GM21381 (cell line): ENCODE data around the gene PREX1.

Experiments
- ATAC-seq: cut with Tn5 transposase; IDR thresholded peaks from one replicate; pipeline ENCODE4 v1.9.1; 2021; ENCODE audit warnings: mild to moderate bottlenecking, moderate library complexity; ENCODE audit not compliant: unreplicated experiment

Gene PREX1

GRCh38 chr20:48626938-48627736 is 200.7 kb downstream of the PREX1 start:
- ATAC-seq = no peak

DNA sequence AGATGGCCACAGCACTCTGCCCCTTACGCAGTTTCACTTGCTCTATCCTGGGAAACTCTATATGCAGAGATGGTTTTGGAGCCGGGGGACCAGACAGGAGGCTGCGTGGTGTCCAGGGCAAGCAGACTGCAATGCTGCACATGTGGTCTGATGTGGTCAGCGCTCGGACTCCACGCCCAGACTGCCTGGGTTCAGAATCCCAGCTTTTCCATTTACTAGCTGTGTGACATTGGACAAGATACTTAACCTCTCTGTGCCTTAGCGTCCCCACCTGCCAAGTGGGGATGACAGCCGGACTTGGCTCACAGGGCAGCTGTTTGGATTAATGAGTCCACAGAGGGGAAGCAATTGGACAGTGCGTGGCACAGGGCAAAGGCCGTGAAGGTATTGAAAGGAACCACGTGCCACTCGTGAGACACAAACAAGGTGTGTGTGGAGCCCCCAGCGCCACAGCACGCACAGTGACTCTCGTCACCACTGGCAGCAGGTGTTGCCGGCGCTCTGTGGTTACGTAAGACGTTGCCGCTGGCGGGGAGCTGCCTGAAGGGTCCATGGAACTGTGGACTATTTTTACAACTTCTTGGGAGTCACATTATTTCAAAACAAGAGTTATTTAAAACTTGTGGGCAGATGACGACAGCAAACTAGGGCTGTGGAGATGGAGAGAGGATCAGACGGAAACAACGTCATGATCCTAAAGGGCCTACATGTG is 201.4 kb downstream of the PREX1 start:
- ATAC-seq = no peak

- no peak for ATAC-seq
These were observed 202.5 kb downstream of the PREX1 start for GRCh38 chr20:48625136-48625900.

DNA sequence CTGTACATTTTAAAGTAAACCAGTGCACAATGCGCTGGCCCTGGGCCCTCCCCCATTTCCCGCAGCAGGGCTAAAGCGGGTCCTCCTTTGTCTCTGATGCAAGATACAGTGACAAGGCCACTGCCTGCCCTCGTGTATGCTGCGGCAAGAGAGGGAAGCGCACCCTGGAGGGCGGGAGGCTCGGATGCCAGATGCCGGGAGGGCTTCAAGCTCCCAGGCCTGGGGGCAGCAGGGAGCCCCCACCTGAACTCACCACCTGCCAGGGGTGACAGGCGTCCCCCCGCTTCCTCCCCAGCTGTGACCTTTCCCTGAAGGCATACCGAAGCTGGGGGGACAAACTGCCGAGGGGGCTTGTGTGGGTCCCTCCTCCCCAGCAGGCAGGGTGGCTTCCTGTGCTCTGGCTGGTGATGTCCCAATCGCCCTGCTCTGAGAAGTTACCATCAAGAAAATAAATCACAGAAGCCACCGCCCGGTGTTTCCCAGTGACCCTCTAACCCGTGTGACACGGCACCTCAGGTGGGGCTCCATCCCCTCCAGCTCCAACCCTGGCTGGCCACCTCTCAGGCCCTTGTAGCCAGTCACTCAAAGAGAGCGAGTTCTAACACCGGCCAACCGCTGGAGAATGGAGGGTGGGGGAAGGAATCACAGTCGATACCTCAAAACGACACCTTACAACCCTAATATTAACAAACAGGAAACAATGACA is 203.3 kb downstream of the PREX1 start:
- no peak for ATAC-seq

- ATAC-seq = no peak
These were observed 203.9 kb downstream of the PREX1 start for GRCh38 chr20:48623906-48624265.

GRCh38 chr20:48623176-48623905 is 204.5 kb downstream of the PREX1 start:
- ATAC-seq = no peak

DNA sequence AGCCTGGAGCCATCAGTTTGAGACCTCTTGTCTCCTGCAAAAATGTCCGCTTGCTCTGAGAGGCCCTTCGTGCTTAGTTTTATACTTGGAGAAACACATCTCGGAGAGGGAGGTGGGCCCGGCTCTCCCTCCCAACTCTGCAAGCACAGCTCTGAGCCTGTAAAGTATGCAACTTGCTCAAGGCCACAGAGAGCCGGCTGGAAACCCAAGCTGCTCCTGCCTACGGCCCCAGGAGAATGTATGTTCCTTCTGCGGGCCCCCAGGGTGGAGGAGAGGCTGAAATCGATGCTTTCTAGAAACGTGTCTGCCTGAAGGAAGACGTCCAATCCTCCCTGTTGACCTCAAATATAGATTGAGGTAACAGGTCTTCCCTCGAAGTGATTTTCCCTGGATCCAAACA is 205.4 kb downstream of the PREX1 start:
- no peak for ATAC-seq

DNA sequence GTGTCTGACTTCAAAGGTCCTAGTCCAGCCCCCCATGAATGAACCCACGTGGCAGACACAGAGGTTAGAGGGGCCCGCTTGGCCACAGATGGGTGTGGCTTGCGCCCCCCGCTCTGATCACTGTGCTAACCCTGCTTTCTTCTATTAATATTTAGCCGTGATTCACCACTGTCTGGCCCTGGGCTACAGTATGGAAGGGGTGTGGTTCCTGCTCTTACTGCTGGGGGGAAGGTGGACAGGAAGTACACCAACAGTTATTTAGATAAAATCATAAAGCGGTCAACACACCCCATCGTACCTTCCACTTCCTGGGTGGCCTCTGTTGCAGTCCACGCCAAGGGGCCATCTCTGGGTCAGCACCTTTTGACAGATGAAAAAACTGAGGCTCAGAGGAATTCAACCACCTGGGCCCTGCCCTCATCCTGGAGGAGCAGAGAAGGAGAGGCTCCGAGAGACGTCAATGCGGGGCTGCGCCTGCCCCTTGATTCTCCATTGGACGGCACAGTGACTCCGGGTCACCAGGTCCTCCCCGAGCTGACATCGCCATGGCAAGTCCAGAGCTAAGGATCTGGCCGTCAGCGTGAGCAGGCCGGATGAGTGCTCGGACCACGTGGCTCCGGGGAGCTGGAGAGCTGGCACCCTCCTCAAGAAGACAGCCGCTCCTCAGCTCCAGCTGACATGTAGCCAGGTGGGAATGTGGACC is 206.3 kb downstream of the PREX1 start:
- ATAC-seq = no peak

GRCh38 chr20:48620507-48621375 is 207.1 kb downstream of the PREX1 start:
- no peak for ATAC-seq

- ATAC-seq = no peak
These were observed 207.7 kb downstream of the PREX1 start for GRCh38 chr20:48620154-48620506.

DNA sequence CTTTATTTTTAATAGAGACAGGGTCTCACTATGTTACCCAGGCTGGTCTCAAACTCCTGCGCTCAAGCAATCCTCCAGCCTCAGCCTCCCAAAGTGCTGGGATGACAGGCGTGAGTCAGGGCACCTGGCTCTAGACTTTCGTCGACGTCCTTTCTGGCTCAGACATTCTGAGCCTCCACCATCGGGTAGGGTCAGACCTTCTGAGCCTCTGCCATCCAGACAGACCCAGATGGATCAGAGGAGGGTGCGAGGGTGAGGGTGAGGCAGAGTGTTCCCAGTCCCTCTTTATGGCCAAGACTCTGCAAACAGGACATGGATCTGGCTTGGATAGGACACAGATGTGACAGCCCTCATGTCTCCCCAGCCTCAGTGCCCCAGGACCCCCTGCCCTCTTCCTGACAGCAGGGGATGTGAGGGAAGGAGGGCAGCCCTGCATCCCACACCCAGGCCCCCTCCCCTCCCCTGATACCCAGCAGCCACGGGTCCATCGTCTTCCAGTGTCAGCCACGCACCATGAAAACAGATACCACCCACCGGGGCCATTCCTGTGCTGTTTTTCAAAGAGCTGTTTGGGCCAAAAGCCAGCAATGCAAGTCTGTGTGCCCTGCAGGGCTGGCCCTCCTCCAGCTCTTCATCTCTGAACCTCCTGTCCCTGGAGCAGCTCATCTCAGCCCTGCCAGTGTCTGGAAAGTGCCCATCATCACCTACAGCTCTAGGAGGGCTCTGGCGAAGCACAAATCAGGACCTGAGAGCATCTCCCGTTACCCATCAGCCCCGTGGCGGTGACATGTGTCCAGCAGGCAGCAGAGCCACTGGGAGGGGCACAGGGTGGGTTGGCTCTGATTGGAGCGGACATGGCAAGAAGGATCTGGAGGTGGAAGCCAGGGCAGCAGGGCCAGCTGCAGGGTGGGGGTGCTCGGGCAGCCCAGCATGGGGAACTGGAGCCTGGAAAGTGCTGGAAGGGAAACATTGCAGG is 208.4 kb downstream of the PREX1 start:
- ATAC-seq = no peak

- no peak for ATAC-seq
These were observed 209.2 kb downstream of the PREX1 start for GRCh38 chr20:48618631-48619030.

- no peak for ATAC-seq
These were observed 209.7 kb downstream of the PREX1 start for GRCh38 chr20:48618052-48618451.

GRCh38 chr20:48617481-48617880 is 210.3 kb downstream of the PREX1 start:
- no peak for ATAC-seq

DNA sequence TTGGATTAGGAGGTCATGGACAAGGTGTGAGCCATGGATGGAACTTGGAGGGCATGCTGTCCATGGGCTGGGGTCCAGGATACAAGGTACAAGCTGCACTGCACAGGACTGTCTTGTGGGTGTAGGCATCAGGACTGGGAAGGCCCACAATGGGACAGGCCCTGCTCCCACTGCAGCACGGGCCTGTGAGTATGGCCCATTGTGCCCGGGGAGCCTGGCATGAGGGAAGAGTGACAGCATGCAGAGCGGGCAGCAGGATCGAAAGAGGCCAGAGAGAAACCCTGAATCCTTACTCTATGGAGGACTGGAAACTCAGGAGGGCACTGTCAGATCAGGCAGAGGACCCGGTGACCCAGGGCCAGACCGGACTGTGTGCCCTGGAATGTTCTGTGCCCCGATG is 211.3 kb downstream of the PREX1 start:
- no peak for ATAC-seq

DNA sequence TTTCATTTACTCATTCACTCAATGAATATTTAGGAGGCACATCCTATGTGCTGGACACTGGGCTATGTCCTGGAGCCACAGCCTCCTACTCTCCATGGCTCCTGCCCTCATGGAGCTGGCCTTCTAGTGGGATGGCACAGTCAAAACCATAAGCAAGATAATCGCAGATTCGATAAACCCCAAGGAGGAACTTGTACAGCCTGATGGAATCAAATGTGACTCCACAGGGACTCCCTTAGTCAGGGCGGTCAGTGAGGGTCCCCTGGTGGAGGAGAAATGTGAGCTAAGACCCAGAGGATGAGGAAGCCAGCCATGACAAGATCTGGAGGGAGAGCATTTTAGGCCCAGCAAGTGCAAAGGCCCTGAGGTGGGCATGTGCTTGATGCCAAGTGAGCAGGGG is 211.9 kb downstream of the PREX1 start:
- no peak for ATAC-seq

- ATAC-seq = no peak
These were observed 213.1 kb downstream of the PREX1 start for GRCh38 chr20:48614593-48615274.
